Esophagus muscularis mucosa (tissue), 4 donors: ENCODE measurements around the gene S100A13. TPM values are rescaled to one million over a fixed set of nuclear protein-coding genes. Genes with fewer than 3 reads are reported as not detected.

Source experiments
- DNase-seq: peaks from one replicate; pipeline ENCODE4 v3.0.0-alpha.2; 2017; ENCODE audit errors: extremely low spot score
- H3K27ac ChIP-seq, 4 donors: fragments of 200-600 bp; sonication (generic); replicated peaks in 1 of 4; 1 replicate in 3 of 4; 2 replicates in 1 of 4; pipeline ENCODE4 v1.5.1; 2016 to 2019; ENCODE audit warnings: mild to moderate bottlenecking in 1 of 4
- H3K27me3 ChIP-seq, 4 donors: fragments of 200-600 bp; sonication (generic); one replicate each; pipeline versions ENCODE4 v1.5.1 to v1.6.0; 2016 to 2019
- H3K36me3 ChIP-seq, 4 donors: fragments of 200-600 bp; sonication (generic); one replicate each; pipeline ENCODE4 v1.5.1; 2016 to 2019
- H3K4me1 ChIP-seq, 4 donors: fragments of 200-600 bp; sonication (generic); one replicate each; pipeline ENCODE4 v1.5.1; 2016 to 2019
- H3K4me3 ChIP-seq, 4 donors: fragments of 200-600 bp; sonication (generic); 1 replicate in 2 of 4; 2 replicates in 2 of 4; pipeline ENCODE4 v1.5.1; 2016 to 2019; ENCODE audit warnings: mild to moderate bottlenecking in 4 of 4, moderate library complexity in 1 of 4
- H3K9me3 ChIP-seq, 4 donors: fragments of 200-600 bp; sonication (generic); 1 replicate in 3 of 4; 2 replicates in 1 of 4; pipeline ENCODE4 v1.5.1; 2016 to 2019
- EP300 ChIP-seq: sonication (generic); formaldehyde crosslinking; IDR thresholded peaks from one replicate; pipeline ENCODE4 v1.6.1; 2017; ENCODE audit warnings: antibody characterized with exemption
- POLR2A ChIP-seq: fragments of 450-650 bp; IDR thresholded peaks from one replicate; pipeline ENCODE4 v1.6.1; 2017; ENCODE audit warnings: antibody characterized with exemption, moderate library complexity, mild to moderate bottlenecking, low read depth
- POLR2AphosphoS5 ChIP-seq, 2 donors: sonication (generic); formaldehyde crosslinking; IDR thresholded peaks; one replicate each; pipeline ENCODE4 v1.6.1; 2017; ENCODE audit warnings: antibody characterized with exemption in 2 of 2
- WGBS: methylation state at CpG from one replicate; pipeline ENCODE4 v1.1.5; 2018; 5-methylcytosine and 5-hydroxymethylcytosine counted together
- intact Hi-C: fragments of 100-400 bp; cut with DNase I; formaldehyde crosslinking; loops from one replicate; pipeline ENCODE4 v1.15.1; 2023
- total RNA-seq, 4 donors: library from RNA; depleted of rRNA; stranded (reverse); fragments of >200 nt; gene quantifications; one replicate each; pipeline versions ENCODE4 v1.1.0 to v1.2.1, GENCODE V29; 2016
- TF ChIP-seq, protein P1 (sequence below), 3 experiments: fragments of 200-600 bp in 2 of 3; fragments of 450-650 bp in 1 of 3; sonication (generic) in 2 of 3; IDR thresholded peaks; one replicate each; pipeline ENCODE4 v1.5.1; 2017 to 2019; ENCODE audit warnings: antibody characterized with exemption in 3 of 3, mild to moderate bottlenecking in 2 of 3, moderate library complexity in 1 of 3

The S100A13 gene
- total RNA-seq, 4 donors from 2014 or later: 71.3 to 84.7 (median 83.1) TPM

DNA sequence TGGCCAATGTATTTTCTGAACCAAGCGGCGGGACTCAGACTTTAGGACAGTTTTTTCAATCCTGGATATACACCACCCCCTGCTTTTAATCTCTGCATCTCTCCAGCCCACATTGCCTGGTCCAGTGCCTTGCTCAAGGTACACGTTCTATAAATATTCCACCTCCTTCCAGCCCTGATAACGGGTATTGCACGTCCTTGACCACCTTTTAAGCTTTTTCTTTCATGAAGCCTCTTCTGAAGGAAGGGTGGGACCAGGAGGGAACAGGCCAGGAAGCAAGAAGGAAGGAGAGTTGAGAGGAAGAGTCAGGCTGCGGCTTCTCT lies 17.8 kb downstream of the S100A13 start:
- Histone ChIP-seq H3K4me3 (peak overlapping the region; percentile 44 to 54 (median 46)), H3K4me1 (peaks cover 37 to 65% (median 54%) of the 10 kb centered on the region in 4 donors), H3K27me3 (no peaks in the 10 kb centered on the region), H3K9me3 (no peaks in the 10 kb centered on the region), H3K36me3 (peaks cover 6 to 34% (median 27%) of the 10 kb centered on the region in 4 donors), H3K27ac (peak overlapping the region; percentile 76 to 86 (median 84))
- no peak for DNase-seq
- TF ChIP-seq, protein P1, sequence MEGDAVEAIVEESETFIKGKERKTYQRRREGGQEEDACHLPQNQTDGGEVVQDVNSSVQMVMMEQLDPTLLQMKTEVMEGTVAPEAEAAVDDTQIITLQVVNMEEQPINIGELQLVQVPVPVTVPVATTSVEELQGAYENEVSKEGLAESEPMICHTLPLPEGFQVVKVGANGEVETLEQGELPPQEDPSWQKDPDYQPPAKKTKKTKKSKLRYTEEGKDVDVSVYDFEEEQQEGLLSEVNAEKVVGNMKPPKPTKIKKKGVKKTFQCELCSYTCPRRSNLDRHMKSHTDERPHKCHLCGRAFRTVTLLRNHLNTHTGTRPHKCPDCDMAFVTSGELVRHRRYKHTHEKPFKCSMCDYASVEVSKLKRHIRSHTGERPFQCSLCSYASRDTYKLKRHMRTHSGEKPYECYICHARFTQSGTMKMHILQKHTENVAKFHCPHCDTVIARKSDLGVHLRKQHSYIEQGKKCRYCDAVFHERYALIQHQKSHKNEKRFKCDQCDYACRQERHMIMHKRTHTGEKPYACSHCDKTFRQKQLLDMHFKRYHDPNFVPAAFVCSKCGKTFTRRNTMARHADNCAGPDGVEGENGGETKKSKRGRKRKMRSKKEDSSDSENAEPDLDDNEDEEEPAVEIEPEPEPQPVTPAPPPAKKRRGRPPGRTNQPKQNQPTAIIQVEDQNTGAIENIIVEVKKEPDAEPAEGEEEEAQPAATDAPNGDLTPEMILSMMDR (IDR thresholded peaks at IDR 0.05): no peak
- no peak for TF ChIP-seq POLR2AphosphoS5 (IDR thresholded peaks at IDR 0.05)
- TF ChIP-seq EP300: no peak
- WGBS: 76% methylated on average over 6 of the region's 6 CpGs
- intact Hi-C loops: no loop called here

DNA sequence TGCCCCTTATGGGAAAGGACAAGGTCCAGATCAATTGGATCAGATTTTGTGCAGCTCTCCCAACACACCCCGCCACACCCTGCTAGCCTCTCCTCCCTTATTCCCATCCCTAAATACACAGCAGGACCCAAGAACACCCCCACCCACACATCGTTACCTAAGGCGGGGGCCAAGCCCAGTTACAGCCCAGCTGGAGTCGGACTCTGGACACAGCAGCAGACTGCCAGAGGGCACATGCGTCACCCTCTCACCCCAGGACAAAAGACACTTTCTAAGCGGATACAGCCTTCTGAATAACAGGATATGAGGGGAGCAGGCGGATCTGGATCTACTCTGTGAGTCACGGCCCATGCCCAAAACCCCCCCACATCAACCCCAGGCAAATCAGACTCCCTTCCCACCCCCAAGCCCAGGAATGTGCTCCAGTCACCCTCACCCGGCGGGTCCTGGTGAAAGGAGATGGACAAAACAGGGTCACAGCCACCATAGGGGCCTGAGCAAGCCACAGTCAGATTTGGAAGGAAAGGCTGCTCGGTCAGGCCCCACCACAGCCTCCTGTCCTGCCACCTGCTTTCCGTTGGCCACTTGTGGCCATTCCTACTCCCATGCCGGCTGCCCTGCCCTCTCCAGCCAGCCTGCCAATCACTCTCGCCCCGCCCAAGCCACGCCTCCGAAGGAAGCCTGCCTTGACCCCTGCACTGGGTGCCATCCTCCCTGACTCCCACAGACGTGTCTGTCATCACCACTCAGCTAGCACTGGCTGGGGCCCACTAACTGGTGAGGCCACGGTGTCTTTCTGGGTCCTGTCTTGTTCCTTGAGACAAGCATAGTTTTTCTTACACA lies 18.3 kb downstream of the S100A13 start:
- H3K4me1 ChIP-seq: peaks cover 37 to 65% (median 54%) of the 10 kb centered on the region in 4 donors
- TF ChIP-seq, protein P1 (IDR thresholded peaks at IDR 0.05): no peak
- no peak for TF ChIP-seq EP300
- peak; percentile 35 for TF ChIP-seq POLR2A
- peak; percentile 81 to 90 for TF ChIP-seq POLR2AphosphoS5 (IDR thresholded peaks at IDR 0.05)
- no peaks in the 10 kb centered on the region for H3K27me3 ChIP-seq
- no peak for DNase-seq
- H3K27ac ChIP-seq: peak overlapping the region; percentile 76 to 86 (median 84)
- WGBS: 73% methylated on average over 15 of the region's 19 CpGs
- H3K9me3 ChIP-seq: no peaks in the 10 kb centered on the region
- H3K36me3 ChIP-seq: peaks cover 6 to 36% (median 27%) of the 10 kb centered on the region in 4 donors
- H3K4me3 ChIP-seq: peak overlapping the region; percentile 44 to 54 (median 46)
- intact Hi-C loops: no loop called here

DNA sequence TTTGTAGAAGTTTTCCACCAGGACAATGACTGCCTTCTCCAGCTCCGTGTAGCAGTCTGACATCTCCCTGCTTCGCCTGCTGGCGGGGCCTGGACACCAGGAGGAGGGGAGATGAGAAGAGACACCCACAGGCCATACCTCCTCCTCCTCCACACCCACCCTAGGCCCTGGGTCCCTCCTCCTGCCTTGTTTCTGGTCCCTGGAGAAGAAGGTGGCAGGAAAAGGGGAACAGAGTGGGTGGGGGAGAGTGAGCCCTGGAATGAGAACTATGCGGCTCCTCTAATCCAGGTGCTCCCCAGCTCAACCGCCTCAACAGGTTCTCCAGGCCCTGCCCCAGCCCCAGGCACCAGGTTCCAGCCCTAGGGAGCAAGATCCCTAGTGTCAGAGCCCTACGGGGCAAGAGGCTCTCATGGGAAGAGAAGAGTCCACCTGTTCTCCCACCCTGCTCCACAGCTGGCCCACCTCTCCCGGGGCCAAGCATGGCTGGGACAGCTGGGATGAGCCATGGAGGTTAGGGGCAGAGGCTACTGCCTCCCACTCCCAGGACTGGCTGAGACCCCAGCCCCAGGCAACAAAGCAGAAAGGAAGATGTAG lies 19.1 kb downstream of the S100A13 start:
- DNase-seq: no peak
- WGBS: 71% methylated on average over 7 of the region's 7 CpGs
- Histone ChIP-seq H3K4me3 (peak overlapping the region; percentile 44 to 54 (median 46)), H3K36me3 (peaks cover 6 to 36% (median 27%) of the 10 kb centered on the region in 4 donors), H3K4me1 (peaks cover 33 to 58% (median 49%) of the 10 kb centered on the region in 4 donors), H3K9me3 (no peaks in the 10 kb centered on the region), H3K27me3 (no peaks in the 10 kb centered on the region), H3K27ac (peak overlapping the region; percentile 76 to 86 (median 84))
- TF ChIP-seq, protein P1 (IDR thresholded peaks at IDR 0.05): no peak
- TF ChIP-seq POLR2AphosphoS5 (IDR thresholded peaks at IDR 0.05) (no peak), POLR2A (no peak), EP300 (no peak)
- intact Hi-C loops: no loop called here

DNA sequence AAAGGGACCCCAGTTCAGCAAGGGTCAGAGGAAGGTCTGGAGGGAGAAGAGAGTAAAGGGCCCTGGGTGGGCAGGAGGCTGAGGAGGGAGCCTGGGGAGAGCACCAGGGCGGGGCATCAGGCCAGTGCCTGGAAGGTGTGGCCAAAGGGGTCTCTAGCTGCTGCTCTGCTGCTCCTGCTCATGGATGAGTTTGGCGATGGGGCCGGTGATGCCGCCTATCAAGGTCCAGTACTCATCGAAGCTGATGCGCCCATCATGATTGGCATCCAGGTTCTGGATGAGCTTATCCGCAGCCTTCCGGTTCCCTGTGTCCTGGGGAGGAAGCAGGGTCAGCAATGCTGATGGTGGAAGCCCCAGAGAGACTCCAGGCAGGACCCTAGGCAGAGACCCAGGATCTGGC lies 19.9 kb downstream of the S100A13 start:
- 97% methylated on average over 8 of the region's 8 CpGs for WGBS
- intact Hi-C loops: no loop called here
- Histone ChIP-seq H3K27ac (peak overlapping the region; percentile 76 to 86 (median 84)), H3K9me3 (no peaks in the 10 kb centered on the region), H3K36me3 (peaks cover 6 to 36% (median 27%) of the 10 kb centered on the region in 4 donors), H3K27me3 (no peaks in the 10 kb centered on the region), H3K4me1 (peaks cover 32 to 55% (median 45%) of the 10 kb centered on the region in 4 donors), H3K4me3 (peak overlapping the region in 3 of 4 donors; percentile 46 to 54 (median 46))
- no peak for DNase-seq
- TF ChIP-seq, protein P1 (IDR thresholded peaks at IDR 0.05): no peak
- no peak for TF ChIP-seq EP300
- no peak for TF ChIP-seq POLR2AphosphoS5 (IDR thresholded peaks at IDR 0.05)
- no peak for TF ChIP-seq POLR2A
